HG03175 (cell line): ENCODE data around the gene SDK1.
"Not testable (repeated sequence)": the region's sequence is repeated elsewhere in the genome, so short reads cannot be mapped to it uniquely, and the experiment has no call there.

Experiments used
- ATAC-seq: cut with Tn5 transposase; IDR thresholded peaks from one replicate; pipeline ENCODE4 v1.9.1; 2021; ENCODE audit warnings: mild to moderate bottlenecking, moderate library complexity; ENCODE audit not compliant: unreplicated experiment

The SDK1 gene

GRCh38 chr7:3575753-3576531, 274.9 kb downstream of the SDK1 start:
- ATAC-seq, result no peak

DNA sequence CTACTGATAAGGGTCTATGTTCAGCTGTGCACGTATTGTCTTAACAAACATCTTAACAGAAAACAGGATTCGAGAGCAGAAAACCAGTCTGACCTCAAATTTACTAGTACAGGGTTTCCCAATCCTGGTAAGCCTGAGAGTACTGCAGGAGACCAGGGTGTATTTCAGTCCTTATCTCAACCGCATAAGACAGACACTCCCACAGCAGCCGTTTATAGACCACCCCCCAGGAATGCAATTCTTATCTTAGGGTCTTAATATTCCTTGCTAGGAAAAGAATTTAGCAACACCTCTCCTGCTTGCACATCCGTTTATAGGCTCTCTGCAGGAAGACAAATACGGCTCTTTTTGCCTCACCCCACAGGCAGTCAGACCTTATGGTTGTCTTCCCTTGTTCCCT, 277.3 kb downstream of the SDK1 start:
- ATAC-seq, result no peak

GRCh38 chr7:3579638-3580219, 278.7 kb downstream of the SDK1 start:
- no peak for ATAC-seq

- not testable (repeated sequence) for ATAC-seq
Observed at GRCh38 chr7:3582145-3582544, 281.1 kb downstream of the SDK1 start.

DNA sequence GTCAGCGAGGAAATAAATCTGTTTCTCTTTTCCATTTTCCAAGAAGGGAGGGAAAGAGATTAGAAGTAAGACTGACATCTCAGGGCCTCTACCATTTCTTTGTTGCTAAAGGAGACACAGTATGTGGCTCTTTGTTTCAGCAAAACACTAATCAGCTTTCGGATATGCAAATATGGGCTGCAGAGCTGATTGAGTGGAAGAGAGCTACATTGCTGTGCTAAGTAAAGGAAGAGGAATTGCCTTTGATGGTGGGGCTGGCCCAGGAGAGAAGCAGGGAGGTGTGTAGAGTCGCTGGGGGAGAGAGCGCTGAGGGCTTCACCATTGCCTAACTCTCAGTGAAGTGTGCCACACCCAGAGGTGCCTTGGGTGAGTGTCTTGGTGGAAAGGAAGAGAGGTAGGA, 284.8 kb downstream of the SDK1 start:
- no peak for ATAC-seq

- no peak for ATAC-seq
Observed at GRCh38 chr7:3588341-3588740, 287.3 kb downstream of the SDK1 start.

DNA sequence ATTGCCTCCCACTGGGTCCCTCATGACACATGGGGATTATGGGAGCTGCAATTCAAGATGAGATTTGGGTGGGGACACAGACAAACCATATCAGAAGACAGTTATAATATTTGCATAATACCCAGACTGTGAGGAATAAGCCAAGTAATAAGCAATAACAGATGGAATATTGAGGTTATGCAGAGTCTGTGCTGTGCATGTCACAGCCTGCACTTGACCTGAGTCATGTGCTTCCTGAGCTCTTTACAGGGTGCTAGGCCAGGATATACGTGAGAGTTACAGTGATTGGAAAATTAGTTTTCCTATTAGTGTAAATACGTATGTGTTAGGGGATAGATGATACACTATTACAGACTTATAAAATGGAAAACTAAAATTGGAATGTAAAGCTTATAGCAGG, 288.7 kb downstream of the SDK1 start:
- ATAC-seq, result no peak

DNA sequence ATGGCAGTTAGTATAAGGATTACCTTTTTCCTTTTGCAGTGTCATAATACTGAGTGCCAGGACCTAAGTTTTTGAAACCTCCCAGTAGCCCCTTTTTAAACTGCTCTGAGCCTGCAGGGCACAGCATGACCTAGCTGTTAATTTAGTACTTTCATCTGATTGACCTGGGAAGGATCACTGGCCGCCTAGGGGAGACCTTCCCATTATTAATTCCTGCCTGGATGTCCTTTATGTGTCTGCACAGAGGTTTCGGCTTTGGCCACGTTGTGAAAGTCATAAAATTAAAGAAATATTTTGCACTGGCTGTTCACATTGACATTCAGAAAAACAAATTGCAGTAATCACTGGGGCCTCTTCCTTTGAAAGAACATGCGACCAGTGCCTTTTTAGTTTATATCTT, 290.2 kb downstream of the SDK1 start:
- no peak for ATAC-seq

- no peak for ATAC-seq
Observed at GRCh38 chr7:3591944-3592343, 290.9 kb downstream of the SDK1 start.

GRCh38 chr7:3592401-3593134, 291.5 kb downstream of the SDK1 start:
- ATAC-seq, result no peak

DNA sequence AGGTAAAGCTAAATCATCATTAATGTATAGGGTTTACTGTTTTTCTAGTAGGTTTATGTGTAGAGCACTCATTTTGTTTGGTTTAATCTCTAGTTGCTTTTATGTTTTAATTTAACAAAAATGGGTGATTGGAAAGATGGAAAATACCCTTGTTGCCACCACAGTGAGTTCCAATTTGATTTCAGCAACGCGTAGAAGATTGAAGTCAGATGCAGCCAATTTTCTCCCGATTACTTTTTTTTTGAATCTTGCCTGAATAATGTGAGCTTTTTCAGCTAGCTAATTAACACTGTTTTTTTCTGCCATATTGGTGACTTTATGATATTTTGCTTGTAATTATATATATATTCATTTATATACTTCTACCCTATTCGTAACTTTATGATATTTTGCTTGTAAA, 293.8 kb downstream of the SDK1 start:
- ATAC-seq, result no peak

- no peak for ATAC-seq
Observed at GRCh38 chr7:3598854-3599253, 297.8 kb downstream of the SDK1 start.

DNA sequence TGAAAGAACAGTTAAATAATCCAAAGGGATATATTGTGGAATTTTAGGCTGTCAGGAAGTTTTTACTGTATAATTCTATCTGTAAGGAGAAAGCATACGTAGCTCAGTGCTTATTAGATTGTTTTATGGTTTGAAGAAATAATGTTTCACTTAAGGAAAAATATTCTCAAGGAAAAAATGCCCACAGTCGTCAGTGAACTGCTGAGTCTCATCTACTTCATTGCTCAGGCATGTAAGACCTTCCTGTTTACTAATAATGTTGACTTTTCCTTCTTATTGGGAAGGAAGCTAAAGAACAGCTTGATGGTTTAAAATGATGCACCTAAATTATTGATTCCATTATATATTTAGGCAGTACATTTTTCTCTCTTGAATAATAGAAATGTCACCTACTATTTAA, 304.2 kb downstream of the SDK1 start:
- no peak for ATAC-seq

DNA sequence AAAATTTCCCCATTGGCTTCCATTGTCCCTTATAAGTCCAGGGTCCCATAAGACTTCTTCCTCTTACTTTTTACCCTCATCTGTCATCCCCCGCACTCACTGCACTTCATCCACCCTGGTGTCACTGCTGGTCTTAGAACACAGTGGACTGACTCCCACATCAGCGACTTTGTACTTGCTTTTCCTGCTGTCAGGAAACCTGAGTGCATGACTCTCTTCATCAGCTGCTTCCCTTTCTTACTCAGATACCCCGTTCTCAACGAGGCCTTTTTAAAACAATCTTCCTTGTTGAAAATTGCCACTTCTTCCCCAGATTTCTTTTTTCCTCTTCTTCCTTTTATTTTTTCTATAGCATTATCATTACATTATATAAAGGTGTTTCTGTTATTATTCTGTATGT, 305.4 kb downstream of the SDK1 start:
- no peak for ATAC-seq

GRCh38 chr7:3607847-3608246, 306.8 kb downstream of the SDK1 start:
- ATAC-seq, result no peak

DNA sequence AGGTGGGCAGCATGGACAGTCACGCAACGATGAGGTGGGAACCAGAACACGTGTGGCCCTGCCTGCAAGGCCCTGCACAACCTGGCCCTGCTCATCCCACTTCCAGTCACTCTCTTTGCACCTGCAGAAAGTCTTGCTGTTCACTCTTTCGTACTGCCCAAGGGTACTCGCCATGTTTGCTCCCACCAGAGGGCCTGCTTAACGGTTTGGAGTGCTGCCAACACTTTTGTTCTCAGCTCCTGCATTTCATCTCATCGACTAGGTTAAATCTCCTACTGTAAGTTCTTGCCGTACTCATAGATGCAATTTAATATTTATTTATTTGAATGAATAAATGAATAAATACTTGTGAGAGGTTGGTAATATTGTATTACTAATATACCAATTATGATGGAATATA, 315.3 kb downstream of the SDK1 start:
- ATAC-seq, result no peak

DNA sequence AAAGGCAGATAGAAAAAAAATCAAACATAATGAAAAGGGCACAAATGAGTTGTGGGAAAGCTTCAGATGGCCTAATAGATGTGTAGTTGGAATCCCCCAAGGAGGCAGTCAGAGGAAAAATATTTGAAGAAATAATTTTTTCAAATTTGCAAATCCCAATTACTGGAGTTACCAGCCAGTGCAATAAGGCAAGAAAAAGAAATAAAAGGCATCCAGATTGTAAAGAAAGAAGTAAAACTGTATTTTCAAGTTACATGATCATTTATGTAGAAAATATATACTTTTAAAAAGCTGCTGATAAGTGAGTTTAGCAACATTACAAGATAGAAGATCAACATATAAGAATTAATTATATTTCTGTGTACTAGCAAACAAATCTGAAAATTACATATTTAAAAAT, 329.0 kb downstream of the SDK1 start:
- ATAC-seq, result no peak

GRCh38 chr7:3634396-3634795, 333.3 kb downstream of the SDK1 start:
- ATAC-seq, result no peak

- no peak for ATAC-seq
Observed at GRCh38 chr7:3636131-3636860, 335.2 kb downstream of the SDK1 start.

- ATAC-seq, result no peak
Observed at GRCh38 chr7:3639253-3639652, 338.2 kb downstream of the SDK1 start.

DNA sequence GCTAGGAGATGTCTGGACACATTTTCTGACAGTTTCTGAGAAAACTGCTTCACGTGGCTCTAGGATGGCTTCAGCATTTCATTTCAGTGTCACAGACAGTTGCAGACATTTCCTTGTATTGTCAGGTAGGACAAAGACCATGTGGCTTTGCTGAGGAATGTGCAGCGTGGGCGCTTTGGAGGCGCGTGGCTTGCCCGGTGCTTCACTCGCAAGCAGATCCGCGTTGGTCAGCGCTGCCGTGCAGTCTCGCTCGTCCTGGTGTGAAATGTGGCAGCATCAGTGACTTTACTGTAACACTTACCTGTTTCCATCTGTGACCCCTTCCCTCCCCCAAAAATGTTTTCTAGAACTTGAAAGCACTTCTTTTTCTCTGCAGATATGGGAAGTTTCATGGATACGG, 340.5 kb downstream of the SDK1 start:
- ATAC-seq, result no peak
